Measurements from ENCODE around the gene SCUBE3. TPM values are rescaled to one million over a fixed set of nuclear protein-coding genes. Genes with fewer than 3 reads are reported as not detected.

Gene SCUBE3
- total RNA-seq, 1 donor from 2014 or later = 0.56 TPM

DNA sequence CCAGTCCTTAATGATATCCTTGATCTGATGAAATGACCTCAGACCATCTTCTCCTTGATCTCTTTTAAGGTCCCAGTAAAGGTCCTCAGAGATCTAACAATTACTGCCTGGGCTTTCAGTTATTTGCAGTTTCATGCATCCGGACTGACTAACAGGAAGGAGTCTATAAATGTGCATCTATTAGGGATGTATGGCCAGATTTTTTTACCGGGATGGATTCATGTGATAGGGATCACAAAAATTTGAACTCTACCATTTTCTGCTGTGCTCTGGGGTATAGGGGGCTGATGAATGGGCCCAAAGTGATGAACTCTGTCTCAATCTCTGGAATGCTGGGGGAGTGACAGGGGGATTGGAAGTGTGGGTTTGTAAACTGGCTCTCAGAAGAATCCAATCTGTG is 36.2 kb upstream of the SCUBE3 start:
- Histone ChIP-seq H3K27ac (no peak overlapping the region), H3K27me3 (ENCODE audit: low read depth) (peaks cover 6% of the 10 kb centered on the region), H3K4me3 (no peak overlapping the region), H3K4me1 (peaks cover 29% of the 10 kb centered on the region), H3K36me3 (no peaks in the 10 kb centered on the region), H3K9me3 (no peaks in the 10 kb centered on the region)
- intact Hi-C loops (cut with DNase I) = no loop called here
- ATAC-seq (no peak), DNase-seq (no peak)
- TF ChIP-seq, protein P1, sequence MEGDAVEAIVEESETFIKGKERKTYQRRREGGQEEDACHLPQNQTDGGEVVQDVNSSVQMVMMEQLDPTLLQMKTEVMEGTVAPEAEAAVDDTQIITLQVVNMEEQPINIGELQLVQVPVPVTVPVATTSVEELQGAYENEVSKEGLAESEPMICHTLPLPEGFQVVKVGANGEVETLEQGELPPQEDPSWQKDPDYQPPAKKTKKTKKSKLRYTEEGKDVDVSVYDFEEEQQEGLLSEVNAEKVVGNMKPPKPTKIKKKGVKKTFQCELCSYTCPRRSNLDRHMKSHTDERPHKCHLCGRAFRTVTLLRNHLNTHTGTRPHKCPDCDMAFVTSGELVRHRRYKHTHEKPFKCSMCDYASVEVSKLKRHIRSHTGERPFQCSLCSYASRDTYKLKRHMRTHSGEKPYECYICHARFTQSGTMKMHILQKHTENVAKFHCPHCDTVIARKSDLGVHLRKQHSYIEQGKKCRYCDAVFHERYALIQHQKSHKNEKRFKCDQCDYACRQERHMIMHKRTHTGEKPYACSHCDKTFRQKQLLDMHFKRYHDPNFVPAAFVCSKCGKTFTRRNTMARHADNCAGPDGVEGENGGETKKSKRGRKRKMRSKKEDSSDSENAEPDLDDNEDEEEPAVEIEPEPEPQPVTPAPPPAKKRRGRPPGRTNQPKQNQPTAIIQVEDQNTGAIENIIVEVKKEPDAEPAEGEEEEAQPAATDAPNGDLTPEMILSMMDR (IDR thresholded peaks at IDR 0.05) = no peak

- peaks cover 10% of the 10 kb centered on the region for H3K27me3 ChIP-seq (ENCODE audit: low read depth)
- no peak for DNase-seq
- H3K27ac ChIP-seq = no peak overlapping the region
- peak; percentile 64 to 76 for ATAC-seq
- intact Hi-C loops (cut with DNase I) = no loop called here
- H3K36me3 ChIP-seq = no peaks in the 10 kb centered on the region
- no peak overlapping the region for H3K4me3 ChIP-seq
- TF ChIP-seq, protein P1 (IDR thresholded peaks at IDR 0.05) = no peak
- H3K9me3 ChIP-seq = no peaks in the 10 kb centered on the region
- H3K4me1 ChIP-seq = peaks cover 29% of the 10 kb centered on the region
Observed at GRCh38 chr6:35178012-35178411, 35.7 kb upstream of the SCUBE3 start.

GRCh38 chr6:35178932-35179832 is 34.6 kb upstream of the SCUBE3 start:
- Histone ChIP-seq H3K36me3 (no peaks in the 10 kb centered on the region), H3K4me3 (no peak overlapping the region), H3K9me3 (no peaks in the 10 kb centered on the region), H3K27me3 (ENCODE audit: low read depth) (peaks cover 11% of the 10 kb centered on the region), H3K27ac (peak overlapping the region; percentile 9), H3K4me1 (peaks cover 29% of the 10 kb centered on the region)
- DNase-seq = no peak
- TF ChIP-seq, protein P1 (IDR thresholded peaks at IDR 0.05) = no peak
- intact Hi-C loops (cut with DNase I) = no loop called here
- ATAC-seq = peak in 1 of 2 donors; percentile 6

GRCh38 chr6:35179901-35180535 is 33.7 kb upstream of the SCUBE3 start:
- TF ChIP-seq, protein P1 (IDR thresholded peaks at IDR 0.05) = no peak
- intact Hi-C loops (cut with DNase I) = no loop called here
- H3K4me3 ChIP-seq = no peak overlapping the region
- no peaks in the 10 kb centered on the region for H3K9me3 ChIP-seq
- H3K4me1 ChIP-seq = peaks cover 29% of the 10 kb centered on the region
- ATAC-seq (no peak), DNase-seq (no peak)
- no peak overlapping the region for H3K27ac ChIP-seq
- peaks cover 11% of the 10 kb centered on the region for H3K27me3 ChIP-seq (ENCODE audit: low read depth)
- no peaks in the 10 kb centered on the region for H3K36me3 ChIP-seq

DNA sequence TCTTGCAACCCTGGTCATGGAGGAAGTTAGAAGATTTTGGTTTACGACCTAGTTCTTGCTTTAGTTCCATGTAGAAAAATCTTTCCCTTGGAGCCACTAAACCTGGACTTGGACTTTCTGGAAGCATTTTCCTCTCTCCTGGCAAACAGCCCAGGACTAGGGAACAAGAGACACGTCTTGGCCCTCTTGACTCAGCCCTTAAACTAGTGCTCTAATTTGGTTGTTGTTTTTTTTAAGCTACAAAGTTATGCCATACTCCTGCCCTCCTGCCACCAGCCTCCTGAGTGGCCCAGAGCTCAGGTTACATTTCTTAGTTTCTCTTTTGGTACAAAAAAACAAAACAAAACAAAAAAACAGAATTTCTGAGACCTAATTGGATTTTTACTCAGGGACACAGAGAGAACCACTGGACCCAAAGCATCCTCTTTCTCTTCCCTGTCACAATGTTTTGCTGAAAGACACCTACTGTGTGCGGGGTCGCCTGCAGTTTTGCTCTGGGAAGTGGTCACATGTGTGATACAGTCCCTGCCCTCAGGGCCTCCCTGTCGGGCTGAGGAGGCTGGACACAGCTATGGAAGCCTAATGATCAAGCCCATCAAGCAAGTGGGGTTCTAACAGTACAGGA is 32.3 kb upstream of the SCUBE3 start:
- Histone ChIP-seq H3K27ac (peak overlapping the region; percentile 68), H3K4me3 (no peak overlapping the region), H3K36me3 (no peaks in the 10 kb centered on the region), H3K9me3 (no peaks in the 10 kb centered on the region), H3K4me1 (peaks cover 36% of the 10 kb centered on the region), H3K27me3 (ENCODE audit: low read depth) (peaks cover 11% of the 10 kb centered on the region)
- TF ChIP-seq, protein P1 (IDR thresholded peaks at IDR 0.05) = no peak
- DNase-seq (no peak), ATAC-seq (peak; percentile 69 to 72)
- intact Hi-C loops (cut with DNase I) = no loop called here

Data from lower lobe of right lung (tissue), 2 donors.